Keratinocyte (primary cell): ENCODE data around the gene CD300C.

Experiments used
- CTCF ChIP-seq, 3 experiments: IDR thresholded peaks in 1 of 3; conservative IDR thresholded peaks in 1 of 3; optimal IDR thresholded peaks in 1 of 3; 2 replicates in 2 of 3; 3 replicates in 1 of 3; pipeline versions ENCODE3 to v1.5.1; 2011; ENCODE audit warnings: low read length in 3 of 3, mild to moderate bottlenecking in 3 of 3, moderate library complexity in 2 of 3, control low read depth in 1 of 3, inconsistent platforms in 1 of 3; ENCODE audit not compliant: insufficient read depth in 2 of 3; ENCODE audit errors: extremely low read depth in 1 of 3
- EZH2 ChIP-seq: IDR thresholded peaks from one replicate; pipeline ENCODE4 v1.6.1; 2012; ENCODE audit warnings: inconsistent platforms, mild to moderate bottlenecking, low read length, moderate library complexity

- TF ChIP-seq CTCF (optimal IDR thresholded peaks at IDR 0.05 in 1 of 3, IDR thresholded peaks at IDR 0.05 in 1 of 3, conservative IDR thresholded peaks at IDR 0.05 in 1 of 3; ENCODE audit: extremely low read depth in 1 of 3, insufficient read depth in 2 of 3, low read length in 3 of 3) (no peak), EZH2 (no peak)
Observed at GRCh38 chr17:74544991-74545842, 698 bp downstream of the CD300C start.
